Mesothelial cell of epicardium (in vitro differentiated cells): ENCODE results near the gene ADCY7. TPM values are rescaled to one million over a fixed set of nuclear protein-coding genes. Genes with fewer than 3 reads are reported as not detected.

Source experiments
- DNase-seq, 2 experiments: peaks; one replicate each; pipeline ENCODE4 v3.0.0; 2021; ENCODE audit warnings: low spot score in 2 of 2; ENCODE audit not compliant: unreplicated experiment in 2 of 2
- H3K27ac Mint-ChIP-seq: 2 replicates; pipeline ENCODE4 v1.8.0; 2021; ENCODE audit warnings: mixed read lengths
- H3K27me3 Mint-ChIP-seq: 2 replicates; pipeline ENCODE4 v1.8.0; 2021; ENCODE audit warnings: low read depth, mixed read lengths
- H3K36me3 Mint-ChIP-seq: 2 replicates; pipeline ENCODE4 v1.8.0; 2021; ENCODE audit warnings: mixed read lengths
- H3K4me1 Mint-ChIP-seq: 2 replicates; pipeline ENCODE4 v1.8.0; 2021; ENCODE audit warnings: mixed read lengths
- H3K4me3 Mint-ChIP-seq: 2 replicates; pipeline ENCODE4 v1.8.0; 2021; ENCODE audit warnings: mild to moderate bottlenecking, moderate library complexity, mixed read lengths
- H3K9me3 Mint-ChIP-seq: 2 replicates; pipeline ENCODE4 v1.8.0; 2021; ENCODE audit warnings: mixed read lengths
- CTCF ChIP-seq: fragments of 200-600 bp; sonication (generic); IDR thresholded peaks from one replicate; pipeline ENCODE4 v1.5.0; 2021; ENCODE audit warnings: antibody characterized with exemption; ENCODE audit not compliant: unreplicated experiment
- total RNA-seq: library from RNA; stranded (reverse); gene quantifications from 3 replicates; pipeline ENCODE4 v1.2.1, GENCODE V29; 2021

The ADCY7 gene
- total RNA-seq, 1 donor from 2014 or later = 25.7 TPM

- H3K9me3 Mint-ChIP-seq = no peaks in the 10 kb centered on the region
- no peak for DNase-seq
- no peak for TF ChIP-seq CTCF
- H3K27ac Mint-ChIP-seq = no peak overlapping the region
- no peaks in the 10 kb centered on the region for H3K36me3 Mint-ChIP-seq
- no peaks in the 10 kb centered on the region for H3K27me3 Mint-ChIP-seq
- H3K4me3 Mint-ChIP-seq = no peak overlapping the region
- peaks cover 3% of the 10 kb centered on the region for H3K4me1 Mint-ChIP-seq
These were observed 34.7 kb downstream of the ADCY7 start for GRCh38 chr16:50300942-50301625.

DNA sequence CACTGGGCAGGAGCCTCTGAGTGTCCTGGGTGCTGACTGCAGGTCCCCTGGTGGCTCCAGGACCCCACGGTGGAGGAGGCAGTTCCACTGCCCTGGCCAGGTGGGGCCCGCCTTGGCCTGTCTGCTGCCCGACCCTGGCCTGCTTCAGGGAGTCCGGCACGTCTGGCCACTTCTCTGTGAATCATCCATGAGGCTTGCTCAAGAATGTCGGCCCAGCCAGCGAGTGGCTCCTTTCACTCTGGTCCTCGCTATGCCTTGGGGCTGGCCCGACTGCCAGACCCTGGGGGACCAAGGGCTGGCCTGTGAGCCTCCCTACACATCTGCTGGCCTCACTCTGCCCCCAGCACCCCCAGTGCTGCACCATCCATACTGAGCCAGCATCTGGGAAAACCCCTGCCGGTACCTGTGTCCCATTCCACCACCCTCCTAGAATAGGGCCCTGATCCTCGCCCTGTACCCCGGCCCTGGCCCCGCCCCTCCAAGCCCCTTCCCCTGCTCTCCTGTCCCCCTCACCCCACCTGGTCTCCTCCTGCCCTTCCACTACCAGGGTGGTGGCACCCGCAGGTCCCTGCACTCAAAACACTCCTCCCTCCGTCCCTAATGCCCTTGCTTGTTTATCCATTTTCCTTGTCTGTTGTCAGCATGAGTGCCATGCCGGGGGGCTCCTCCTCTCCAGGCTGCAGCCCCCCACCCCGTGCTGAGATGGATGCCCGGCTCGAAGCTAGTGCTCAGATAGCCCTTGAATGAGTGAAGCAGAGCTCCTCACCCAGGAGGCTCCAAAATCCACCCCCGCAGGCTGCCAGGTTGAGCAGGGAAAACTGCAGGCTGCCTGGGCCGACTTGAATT is 35.5 kb downstream of the ADCY7 start:
- no peak overlapping the region for H3K4me3 Mint-ChIP-seq
- no peak overlapping the region for H3K27ac Mint-ChIP-seq
- no peaks in the 10 kb centered on the region for H3K27me3 Mint-ChIP-seq
- H3K4me1 Mint-ChIP-seq = peaks cover 3% of the 10 kb centered on the region
- TF ChIP-seq CTCF = no peak
- H3K9me3 Mint-ChIP-seq = no peaks in the 10 kb centered on the region
- DNase-seq = no peak
- no peaks in the 10 kb centered on the region for H3K36me3 Mint-ChIP-seq

DNA sequence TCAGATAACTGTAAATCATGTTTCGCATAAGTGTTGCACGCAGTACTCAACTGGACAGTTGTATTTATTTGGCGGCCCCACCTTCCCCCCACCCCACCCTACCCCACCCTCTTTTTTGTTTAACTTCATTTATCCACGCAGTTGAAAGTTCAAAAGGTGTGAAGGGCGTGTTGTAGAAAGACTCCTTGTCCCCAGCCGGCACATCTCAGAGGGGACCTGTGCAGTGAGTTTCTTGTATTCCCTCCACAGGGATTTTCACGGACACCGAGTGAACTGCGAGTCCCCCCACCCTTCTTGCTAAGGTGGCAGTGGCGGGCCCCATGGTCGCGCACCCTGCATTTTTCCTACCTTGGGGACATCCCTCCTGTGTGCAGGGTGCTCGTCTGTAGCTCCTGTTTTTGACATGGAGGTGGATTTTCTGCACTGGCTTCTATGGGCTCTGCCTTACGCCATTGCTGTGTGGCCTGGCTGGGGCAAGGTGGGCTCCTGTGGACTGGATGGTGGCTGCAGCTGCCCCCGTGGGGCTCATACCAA is 36.2 kb downstream of the ADCY7 start:
- Mint-ChIP-seq H3K9me3 (no peaks in the 10 kb centered on the region), H3K27ac (no peak overlapping the region), H3K27me3 (no peaks in the 10 kb centered on the region), H3K36me3 (no peaks in the 10 kb centered on the region), H3K4me3 (no peak overlapping the region), H3K4me1 (peaks cover 3% of the 10 kb centered on the region)
- no peak for DNase-seq
- no peak for TF ChIP-seq CTCF

GRCh38 chr16:50303041-50303604 is 36.8 kb downstream of the ADCY7 start:
- H3K4me1 Mint-ChIP-seq = peaks cover 3% of the 10 kb centered on the region
- H3K9me3 Mint-ChIP-seq = no peaks in the 10 kb centered on the region
- H3K4me3 Mint-ChIP-seq = no peak overlapping the region
- H3K27me3 Mint-ChIP-seq = no peaks in the 10 kb centered on the region
- no peaks in the 10 kb centered on the region for H3K36me3 Mint-ChIP-seq
- TF ChIP-seq CTCF = no peak
- no peak overlapping the region for H3K27ac Mint-ChIP-seq
- no peak for DNase-seq

DNA sequence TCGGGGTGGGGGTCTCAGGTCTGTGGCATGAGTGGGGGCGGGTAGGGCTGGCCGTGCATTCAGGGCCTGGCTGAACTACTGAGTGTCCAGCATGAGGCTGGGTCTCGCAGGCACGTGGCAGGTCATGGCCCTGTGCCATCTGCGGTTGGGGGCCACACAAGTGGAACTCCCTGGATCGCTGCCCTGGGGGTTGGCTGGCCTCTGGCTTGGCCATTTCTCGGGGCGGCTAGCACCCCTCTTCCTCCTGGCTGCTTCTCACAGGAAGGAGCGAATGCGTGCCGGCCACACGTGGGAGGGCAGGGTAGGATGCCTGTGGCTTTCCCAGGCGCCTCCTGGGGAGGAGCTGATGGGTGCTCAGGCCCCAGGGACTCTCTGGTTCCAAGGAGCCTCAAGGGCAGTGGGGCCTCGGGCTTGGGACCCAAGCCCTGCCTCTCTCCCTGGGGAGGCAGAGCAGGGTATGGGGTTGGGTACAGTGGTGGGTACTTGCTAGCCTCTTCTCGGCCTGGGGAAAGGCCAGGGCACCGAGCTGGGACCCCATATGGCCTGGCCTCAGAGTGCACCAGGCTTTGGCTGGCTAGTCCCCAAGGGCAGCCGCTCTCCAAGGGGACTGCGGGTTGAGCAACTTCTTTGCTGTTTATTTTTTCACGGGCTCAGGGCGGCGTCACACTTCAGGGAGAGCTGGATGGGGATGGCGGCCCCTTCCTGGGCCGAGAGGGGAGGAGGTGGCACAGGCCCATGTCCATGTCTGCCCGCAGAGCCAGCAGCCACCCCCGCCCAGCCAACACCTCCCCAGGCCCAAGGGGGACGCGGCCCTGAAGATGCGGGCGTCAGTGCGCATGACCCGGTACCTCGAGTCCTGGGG is 37.5 kb downstream of the ADCY7 start:
- no peak for TF ChIP-seq CTCF
- Mint-ChIP-seq H3K36me3 (no peaks in the 10 kb centered on the region), H3K4me1 (peaks cover 3% of the 10 kb centered on the region), H3K27me3 (no peaks in the 10 kb centered on the region), H3K9me3 (no peaks in the 10 kb centered on the region), H3K27ac (no peak overlapping the region), H3K4me3 (no peak overlapping the region)
- no peak for DNase-seq
